GM21619 (cell line): ENCODE data around the gene MOSPD2.

Experiments used
- ATAC-seq: cut with Tn5 transposase; IDR thresholded peaks from one replicate; pipeline ENCODE4 v1.9.1; 2021; ENCODE audit not compliant: unreplicated experiment

Gene MOSPD2

GRCh38 chrX:14913241-14913640 is 40.0 kb downstream of the MOSPD2 start:
- ATAC-seq: no peak

DNA sequence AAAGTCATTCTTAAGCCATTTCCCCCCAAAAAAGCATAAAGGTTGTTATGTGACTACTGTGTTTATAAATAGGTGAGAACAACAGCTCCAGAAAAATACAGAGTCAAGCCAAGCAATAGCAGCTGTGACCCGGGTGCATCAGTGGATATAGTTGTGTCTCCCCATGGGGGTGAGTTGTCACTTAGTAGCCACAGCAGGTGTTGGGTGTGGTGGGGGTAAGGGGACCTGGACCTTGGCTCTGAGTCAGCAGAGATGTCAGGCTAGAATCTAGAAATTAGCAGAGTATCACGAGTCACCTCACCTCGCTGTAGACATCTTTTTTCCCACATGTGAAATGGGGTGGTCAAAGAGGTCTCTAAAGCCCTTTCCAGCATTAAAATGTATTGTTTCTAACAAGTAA is 42.4 kb downstream of the MOSPD2 start:
- ATAC-seq: no peak

DNA sequence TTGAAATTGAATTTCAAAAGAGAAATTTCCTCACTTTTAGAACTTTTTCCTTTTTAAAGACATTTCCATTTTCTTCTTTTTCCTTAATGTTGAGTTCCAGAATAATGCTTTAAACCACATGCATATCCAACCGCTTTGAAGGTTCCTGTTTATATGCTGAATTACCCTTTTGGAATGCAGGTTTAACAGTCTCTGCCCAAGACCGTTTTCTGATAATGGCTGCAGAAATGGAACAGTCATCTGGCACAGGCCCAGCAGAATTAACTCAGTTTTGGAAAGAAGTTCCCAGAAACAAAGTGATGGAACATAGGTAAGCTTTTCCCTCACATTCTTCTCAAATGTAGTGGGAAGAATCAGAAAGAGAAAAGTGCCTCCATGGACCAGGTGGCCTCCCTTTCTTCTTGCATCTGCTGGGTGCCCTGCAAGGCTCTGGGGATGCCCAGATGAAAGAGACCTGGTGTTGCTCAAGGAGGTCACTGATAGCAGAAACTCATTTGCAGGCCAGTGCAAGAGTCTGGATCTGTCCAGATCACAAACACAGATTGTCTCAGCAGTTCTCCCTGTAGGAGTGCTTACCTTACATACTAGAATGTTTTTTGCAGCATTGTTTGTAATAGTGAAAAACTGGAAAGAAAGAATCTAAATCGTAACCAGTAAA is 42.9 kb downstream of the MOSPD2 start:
- no peak for ATAC-seq

- ATAC-seq: no peak
Observed at GRCh38 chrX:14919407-14919806, 46.2 kb downstream of the MOSPD2 start.

- no peak for ATAC-seq
Observed at GRCh38 chrX:14920196-14920595, 47.0 kb downstream of the MOSPD2 start.

DNA sequence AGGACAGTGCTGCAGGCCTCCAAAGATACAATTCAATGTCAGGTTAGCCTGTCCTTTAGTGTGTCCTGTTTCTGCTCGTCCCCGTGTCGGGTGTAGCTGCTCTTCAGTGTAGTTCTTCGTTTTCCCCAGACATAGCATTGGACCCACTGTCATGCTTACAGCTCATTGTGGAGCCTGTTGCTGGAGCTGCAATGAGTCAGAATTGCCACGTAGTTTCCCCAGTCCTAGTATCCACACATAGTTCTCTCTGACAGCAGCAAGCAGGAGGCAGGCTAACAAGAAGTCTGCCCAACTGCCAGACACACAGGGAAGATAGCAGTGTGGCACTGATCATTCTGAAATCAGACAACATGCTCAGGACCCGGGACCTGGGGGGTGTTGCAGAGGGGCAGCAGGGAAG is 49.2 kb downstream of the MOSPD2 start:
- ATAC-seq: no peak

- no peak for ATAC-seq
Observed at GRCh38 chrX:14923761-14924160, 50.5 kb downstream of the MOSPD2 start.

- ATAC-seq: no peak
Observed at GRCh38 chrX:14926471-14926870, 53.2 kb downstream of the MOSPD2 start.

- ATAC-seq: no peak
Observed at GRCh38 chrX:14927401-14927800, 54.2 kb downstream of the MOSPD2 start.

- no peak for ATAC-seq
Observed at GRCh38 chrX:14930663-14931062, 57.4 kb downstream of the MOSPD2 start.

GRCh38 chrX:14932136-14932535 is 58.9 kb downstream of the MOSPD2 start:
- no peak for ATAC-seq

GRCh38 chrX:14934423-14934822 is 61.2 kb downstream of the MOSPD2 start:
- ATAC-seq: no peak

DNA sequence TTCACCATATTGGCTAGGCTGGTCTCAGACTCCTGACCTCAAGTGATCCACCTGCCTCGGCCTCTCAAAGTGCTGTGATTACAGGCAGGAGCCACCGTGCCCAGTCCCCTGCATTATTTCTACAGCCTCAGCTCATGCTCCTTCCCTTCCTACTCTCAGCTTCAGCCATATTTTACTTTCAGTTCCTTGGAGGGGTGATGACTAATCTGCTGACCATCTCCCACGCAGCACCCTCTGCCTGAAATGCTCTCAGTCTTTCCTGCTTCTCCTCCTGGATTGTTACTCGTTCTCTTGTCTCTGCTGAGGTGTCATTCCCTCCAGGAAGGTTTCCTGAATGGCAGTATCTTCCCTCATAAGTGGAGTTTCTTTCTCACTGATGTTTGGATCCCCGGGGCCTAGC is 63.3 kb downstream of the MOSPD2 start:
- ATAC-seq: no peak

DNA sequence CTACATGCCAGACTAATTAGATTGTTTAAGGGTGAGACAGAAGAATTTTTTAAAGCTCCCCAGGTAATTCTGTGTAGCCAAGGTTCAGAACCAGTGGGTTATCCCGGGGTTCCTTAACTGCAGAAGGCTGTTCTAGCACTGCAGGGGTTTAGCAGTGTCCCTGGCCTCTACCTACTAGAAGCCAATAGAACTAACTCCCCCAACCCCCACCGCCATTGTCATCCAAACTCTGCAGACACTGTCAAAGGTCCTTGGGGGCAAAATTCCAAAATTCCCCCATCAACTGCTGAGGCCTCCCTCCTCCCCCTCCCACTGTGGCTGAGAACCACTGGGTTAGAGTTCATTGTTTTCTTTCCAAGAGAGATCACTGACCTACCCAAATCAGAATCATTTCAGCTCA is 66.4 kb downstream of the MOSPD2 start:
- ATAC-seq: no peak

DNA sequence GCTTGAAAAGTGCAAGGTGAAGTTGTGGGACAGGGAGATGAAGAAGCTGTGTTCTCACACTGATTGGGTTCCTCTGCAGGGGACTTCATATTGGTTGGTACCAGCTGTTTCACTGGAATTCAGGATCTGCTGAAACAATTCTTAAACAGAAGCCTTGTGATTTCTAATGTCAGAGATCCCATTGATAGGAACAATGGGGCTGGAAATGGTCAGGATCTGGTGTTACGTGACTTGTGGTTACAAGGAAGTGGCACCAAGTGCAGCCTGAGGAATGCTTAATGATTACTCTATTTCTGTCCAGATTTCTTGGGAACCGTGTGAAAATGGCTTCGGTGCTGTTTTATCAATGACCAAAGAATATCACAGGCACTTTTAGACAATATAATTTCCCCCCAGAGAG is 68.1 kb downstream of the MOSPD2 start:
- no peak for ATAC-seq

- ATAC-seq: no peak
Observed at GRCh38 chrX:14942341-14942740, 69.1 kb downstream of the MOSPD2 start.

GRCh38 chrX:14943962-14944361 is 70.7 kb downstream of the MOSPD2 start:
- no peak for ATAC-seq

GRCh38 chrX:14946606-14947155 is 73.5 kb downstream of the MOSPD2 start:
- no peak for ATAC-seq

DNA sequence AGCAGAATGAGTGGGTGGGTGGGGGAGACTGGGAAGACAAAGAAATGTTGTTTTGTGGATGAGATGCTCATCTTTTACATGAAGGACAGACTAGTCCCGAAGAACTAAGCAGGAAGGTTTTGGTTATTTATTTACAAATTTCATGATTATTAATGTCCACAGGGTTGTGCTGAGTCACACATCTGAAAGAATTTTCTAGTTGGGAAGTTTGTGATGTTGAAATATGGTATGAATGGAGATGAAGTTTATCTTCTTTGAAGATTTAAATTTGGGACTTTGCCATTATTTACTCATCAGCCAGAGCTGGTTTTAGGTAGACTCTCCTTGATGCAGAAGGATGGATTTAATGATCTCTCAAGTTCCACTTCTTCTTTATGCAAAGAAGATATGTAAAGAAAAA is 75.5 kb downstream of the MOSPD2 start:
- no peak for ATAC-seq

DNA sequence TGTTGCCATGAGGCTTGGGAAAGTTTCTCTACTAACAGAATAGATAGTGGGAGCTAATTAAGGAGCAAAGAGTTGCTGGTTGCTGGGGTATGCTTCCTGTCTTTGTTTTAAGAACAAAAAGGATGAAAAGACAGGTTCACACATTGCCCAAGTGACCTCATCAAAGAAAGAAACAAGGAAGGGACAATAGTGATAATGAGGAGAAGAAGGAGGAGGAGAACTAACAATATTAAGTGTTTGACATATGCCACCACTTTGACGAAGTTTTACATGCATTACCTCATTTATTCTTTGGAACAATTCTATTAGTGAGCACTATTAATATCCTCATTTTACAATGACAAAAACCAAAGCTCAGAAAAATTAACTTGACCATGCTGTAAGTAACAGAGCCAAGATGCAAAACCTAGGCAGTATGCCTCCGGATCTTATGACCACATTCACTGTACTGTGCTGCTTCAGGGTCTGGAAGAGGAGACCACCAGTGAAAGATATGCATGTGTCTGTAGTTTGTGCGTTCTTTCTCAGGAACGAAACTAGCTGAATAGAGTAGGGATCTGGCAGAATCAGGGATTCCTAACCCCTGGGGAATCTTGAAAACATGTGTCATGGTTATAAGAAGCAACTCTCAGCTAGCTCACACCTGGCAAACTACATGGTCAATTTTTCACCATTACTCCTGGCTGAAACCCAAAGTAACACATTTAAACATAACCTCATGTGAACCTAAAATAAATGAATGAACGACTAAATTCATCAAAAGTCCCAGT is 83.8 kb downstream of the MOSPD2 start:
- no peak for ATAC-seq

DNA sequence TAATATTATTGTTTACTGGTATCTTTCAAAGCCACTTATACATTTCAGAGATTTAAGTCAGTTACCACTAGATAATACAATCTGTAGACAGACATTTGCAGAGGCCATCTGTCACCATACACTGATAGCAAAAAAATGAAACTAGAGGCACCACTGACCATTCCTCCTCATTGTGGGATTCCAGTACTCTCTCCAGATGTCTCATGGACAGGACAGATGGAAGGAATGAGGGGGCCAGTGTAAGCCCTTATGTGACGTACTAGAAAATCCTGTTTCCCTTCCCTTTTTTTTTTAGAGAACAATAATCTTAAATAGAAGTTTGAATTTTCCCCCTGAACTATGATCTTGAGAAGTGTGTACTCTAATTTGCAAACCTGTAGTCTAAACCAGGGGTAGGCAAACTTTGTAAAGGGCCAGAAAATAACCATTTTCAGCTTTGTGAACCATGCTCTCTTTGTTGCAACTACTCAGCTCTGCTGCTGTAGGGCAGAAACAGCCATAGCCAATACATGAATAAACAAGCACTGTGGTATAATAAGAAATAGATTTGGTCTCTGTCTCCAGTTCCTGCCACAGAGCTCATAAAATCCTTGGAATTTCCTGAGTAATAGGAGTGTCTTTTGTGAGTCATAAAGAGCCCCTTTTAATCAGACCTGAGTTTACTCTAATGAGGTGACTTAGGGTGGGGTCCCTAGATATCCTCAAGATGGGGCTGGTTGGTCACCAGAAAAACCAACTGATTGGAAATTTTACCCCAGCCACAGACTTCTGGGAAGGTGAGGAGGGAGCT is 90.4 kb downstream of the MOSPD2 start:
- ATAC-seq: no peak

DNA sequence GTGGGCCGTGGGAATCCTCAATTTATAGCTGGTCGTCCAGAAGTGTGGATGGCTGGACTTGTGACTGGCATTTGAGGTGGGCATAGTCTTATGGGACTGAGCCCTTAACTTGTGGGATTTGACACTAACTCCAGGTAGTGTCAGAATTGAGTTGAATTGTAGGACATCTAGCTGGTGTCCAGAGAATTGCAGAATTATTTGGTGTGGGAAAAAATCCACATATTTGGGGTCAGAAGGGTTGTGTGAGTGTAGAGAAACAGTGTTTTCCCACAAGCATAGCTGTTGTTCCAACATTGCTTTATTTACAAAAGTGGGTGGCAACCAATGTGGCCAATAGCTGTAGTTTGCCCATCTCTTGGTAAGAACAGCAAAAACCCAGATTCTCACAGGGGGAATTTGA is 91.3 kb downstream of the MOSPD2 start:
- ATAC-seq: no peak
